Regular cardiac myocyte (primary cell): ENCODE measurements around the gene TSPAN18. TPM values are rescaled to one million over a fixed set of nuclear protein-coding genes. Genes with fewer than 3 reads are reported as not detected.

Experiments
- total RNA-seq: library from RNA; depleted of rRNA; stranded (reverse); fragments of >200 nt; gene quantifications from 2 replicates; pipeline ENCODE4 v1.2.3, GENCODE V29; 2014

Gene TSPAN18
- total RNA-seq: under 0.01 TPM in 2 replicates

GRCh38 chr11:44726283-44727113 is at the start of gene TSPAN18:
Gene TSPAN18 (plus strand): TSS chr11:44726962. CDS start chr11:44906417, 179,455 bp downstream.

GRCh38 chr11:44950625-44951476 is 224.1 kb downstream of the TSPAN18 start, which contains the start of gene TP53I11:
Gene TP53I11 (minus strand): TSS chr11:44950883. CDS start chr11:44938335, 12,548 bp downstream.

Other genes with a start within 250 kb of the TSPAN18 start
- gene CD82, start 161.3 kb upstream of the TSPAN18 start, total RNA-seq: 6.7 and 29.3 TPM in 2 replicates
- gene TP53I11, start 223.9 kb downstream of the TSPAN18 start, total RNA-seq: 31.1 and 112 TPM in 2 replicates